Panc1 (cell line): Measurements from ENCODE around the gene POLR1E. TPM values are rescaled to one million over a fixed set of nuclear protein-coding genes. Genes with fewer than 3 reads are reported as not detected.

Experiments used
- ATAC-seq: fragments of 200-7000 bp; cut with Tn5 transposase; 2 replicates; pipeline ENCODE4 v1.9.1; 2020; ENCODE audit warnings: mild to moderate bottlenecking, moderate library complexity
- BruUV-seq: library from RNA; stranded (reverse); fragments of 400-500 nt; replicated peaks from 2 replicates; lab custom pipeline; 2021; lab: Mats Ljungman, UMichigan
- CTCF ChIA-PET: fragments of 300-600 bp; sonication (Branson Sonifier 250); formaldehyde crosslinking; loops from one replicate; lab custom pipeline; 2022; ENCODE audit warnings: antibody characterized with exemption; lab: Charles Lee
- POLR2A ChIA-PET: fragments of 300-600 bp; sonication (Branson Sonifier 250); formaldehyde crosslinking; loops from one replicate; lab custom pipeline; 2022; ENCODE audit warnings: antibody characterized with exemption; lab: Charles Lee
- DNase-seq: peaks from one replicate; pipeline ENCODE4 v3.0.0-alpha.2; 2010; ENCODE audit warnings: low read depth, low spot score
- H3K27ac ChIP-seq: 2 replicates; pipeline ENCODE4 v1.5.1; 2011; ENCODE audit warnings: mild to moderate bottlenecking, low read length, inconsistent platforms
- H3K27me3 ChIP-seq: fragments of 200-500 bp; sonication (Bioruptor generic); 2 replicates; pipeline ENCODE4 v1.6.0; 2014; ENCODE audit warnings: low read length, inconsistent platforms; ENCODE audit not compliant: control insufficient read depth, insufficient read depth
- H3K36me3 ChIP-seq: fragments of 200-500 bp; sonication (Bioruptor generic); 2 replicates; pipeline ENCODE4 v1.5.1; 2014; ENCODE audit warnings: inconsistent platforms, mild to moderate bottlenecking, low read length, moderate library complexity; ENCODE audit not compliant: control insufficient read depth, insufficient read depth
- H3K4me1 ChIP-seq: 2 replicates; pipeline ENCODE4 v1.5.1; 2011; ENCODE audit warnings: inconsistent platforms, mild to moderate bottlenecking, low read length, moderate library complexity; ENCODE audit not compliant: control insufficient read depth, insufficient read depth
- H3K4me3 ChIP-seq, 2 experiments: 2 replicates each; pipeline ENCODE4 v1.5.1; 2011 to 2012; ENCODE audit warnings: low read depth in 2 of 2, low read length in 2 of 2, mild to moderate bottlenecking in 2 of 2, inconsistent platforms in 1 of 2, moderate library complexity in 1 of 2
- H3K9me3 ChIP-seq: fragments of 200-500 bp; sonication (Bioruptor generic); 2 replicates; pipeline ENCODE4 v1.5.1; 2014; ENCODE audit warnings: low read depth, mild to moderate bottlenecking, inconsistent platforms, low read length, moderate library complexity; ENCODE audit not compliant: control insufficient read depth, insufficient read depth
- CTCF ChIP-seq: fragments of 450-650 bp; IDR thresholded peaks from 2 replicates; pipeline ENCODE4 v1.5.1; 2017; ENCODE audit warnings: mild to moderate bottlenecking
- POLR2AphosphoS5 ChIP-seq: IDR thresholded peaks from 2 replicates; pipeline ENCODE4 v1.6.1; 2012; ENCODE audit warnings: mild to moderate bottlenecking, low read depth, low read length, moderate library complexity
- REST ChIP-seq, 2 experiments: IDR thresholded peaks; 2 replicates each; pipeline ENCODE4 v1.6.1; 2011 to 2012; ENCODE audit warnings: low read depth in 2 of 2, control low read depth in 1 of 2, low read length in 1 of 2, mild to moderate bottlenecking in 1 of 2, moderate library complexity in 1 of 2; ENCODE audit not compliant: insufficient read depth in 1 of 2
- SIN3A ChIP-seq: IDR thresholded peaks from 2 replicates; pipeline ENCODE4 v1.6.1; 2012; ENCODE audit warnings: low read depth, mild to moderate bottlenecking, low read length, moderate library complexity, borderline replicate concordance; ENCODE audit not compliant: insufficient read depth
- TCF7L2 ChIP-seq: IDR thresholded peaks from 2 replicates; pipeline ENCODE4 v1.6.1; 2011; ENCODE audit warnings: mild to moderate bottlenecking, low read depth, low read length, inconsistent platforms
- in situ Hi-C: cut with HindIII; loops from 2 replicates; pipeline ENCODE4 v1.10.0; 2016; ENCODE audit warnings: low sequenced_read_pairs, low pct_unique_long_range_greater_than_20kb
- intact Hi-C: fragments of 100-400 bp; cut with micrococcal nuclease; formaldehyde crosslinking; loops from one replicate; pipeline ENCODE4 v1.10.0; 2022; ENCODE audit not compliant: unreplicated experiment
- total RNA-seq: library from RNA; stranded (reverse); gene quantifications from one replicate; pipeline ENCODE4 v1.2.1, GENCODE V29; 2021; ENCODE audit not compliant: unreplicated experiment

The POLR1E gene
- total RNA-seq, 1 experiment from 2014 or later, result 93.8 TPM

GRCh38 chr9:37464426-37465248 lies 21.1 kb upstream of the POLR1E start:
- intact Hi-C loops (no loop called here), in situ Hi-C loops (no loop called here)
- peak overlapping the region; percentile 80 to 81 for H3K4me3 ChIP-seq
- DNase-seq (peak; percentile 48), ATAC-seq (peak; percentile 66)
- H3K36me3 ChIP-seq, result no peaks in the 10 kb centered on the region; the same call in none of the 2 replicates
- peaks cover 15% of the 10 kb centered on the region for H3K4me1 ChIP-seq
- no peak for TF ChIP-seq CTCF
- TF ChIP-seq SIN3A, result no peak
- TF ChIP-seq POLR2AphosphoS5, result no peak
- TF ChIP-seq REST (IDR thresholded peaks at IDR 0.05; ENCODE audit: insufficient read depth in 1 of 2, low read depth in 2 of 2, low read length in 1 of 2), result no peak
- no peak for TF ChIP-seq TCF7L2
- no TSS peak for BruUV-seq
- H3K27me3 ChIP-seq, result no peaks in the 10 kb centered on the region
- peak overlapping the region; percentile 98 for H3K27ac ChIP-seq
- ChIA-PET POLR2A (interaction anchor here (0.5 to 1.9 kb wide), 6 partner anchors 8 to 431 kb away, joined by 3 to 20 read pairs (median 8); partner anchors contain the start of genes PAX5 and POLR1E), CTCF (no interaction called here)
- H3K9me3 ChIP-seq, result no peaks in the 10 kb centered on the region

- in situ Hi-C loops, result no loop called here
Measured at GRCh38 chr9:37465249-37466036, 20.3 kb upstream of the POLR1E start, which contains the start of gene ZBTB5. Gene ZBTB5, minus strand, starts transcription at chr9:37465450. Its CDS starts 22,899 bp downstream, at chr9:37442551.

More at GRCh38 chr9:37465249-37466036, 20.3 kb upstream of the POLR1E start, which contains the start of gene ZBTB5:
- no peaks in the 10 kb centered on the region; the same call in none of the 2 replicates for H3K36me3 ChIP-seq
- intact Hi-C loops, result no loop called here
- no peaks in the 10 kb centered on the region for H3K27me3 ChIP-seq
- BruUV-seq, result no TSS peak
- ChIA-PET POLR2A (interaction anchor here (0.5 to 1.9 kb wide), 12 partner anchors 9 to 1804 kb away, joined by 3 to 20 read pairs (median 4); partner anchors contain the start of gene POLR1E), CTCF (no interaction called here)
- no peaks in the 10 kb centered on the region for H3K9me3 ChIP-seq
- TF ChIP-seq POLR2AphosphoS5 (no peak), SIN3A (no peak), TCF7L2 (peak; percentile 88), CTCF (no peak), REST (IDR thresholded peaks at IDR 0.05; ENCODE audit: insufficient read depth in 1 of 2, low read depth in 2 of 2, low read length in 1 of 2) (no peak)
- H3K4me1 ChIP-seq, result peaks cover 18% of the 10 kb centered on the region
- ATAC-seq (peak; percentile 83), DNase-seq (peak; percentile 100)
- H3K27ac ChIP-seq, result peak within 1 kb of the TSS; percentile 100
- H3K4me3 ChIP-seq, result peak within 1 kb of the TSS; percentile 81 to 84
